Left lung (tissue), 10 donors: ENCODE measurements around the gene SPP1. TPM values are rescaled to one million over a fixed set of nuclear protein-coding genes. Genes with fewer than 3 reads are reported as not detected.

Experiments used
- ATAC-seq: fragments of 200-7000 bp; cut with Tn5 transposase; one replicate; pipeline ENCODE4 v1.9.1; 2020; ENCODE audit warnings: moderate library complexity
- DNase-seq, 4 donors: peaks; one replicate each; pipeline ENCODE4 v3.0.0-alpha.2; 2013 to 2020
- H3K27ac ChIP-seq, 2 donors: fragments of 200-600 bp; sonication (generic) in 1 of 2; one replicate each; pipeline versions ENCODE4 v1.5.0 to v1.8.0; 2020 to 2021
- H3K27me3 ChIP-seq, 2 donors: fragments of 200-600 bp; sonication (generic) in 1 of 2; one replicate each; pipeline versions ENCODE4 v1.5.0 to v1.8.0; 2020 to 2021
- H3K36me3 ChIP-seq, 2 donors: fragments of 200-600 bp; sonication (generic) in 1 of 2; one replicate each; pipeline versions ENCODE4 v1.5.0 to v1.8.0; 2020 to 2021
- H3K4me1 ChIP-seq, 2 donors: fragments of 200-600 bp; one replicate each; pipeline ENCODE4 v1.8.0; 2021
- H3K4me3 ChIP-seq, 2 donors: fragments of 200-600 bp; sonication (generic) in 1 of 2; one replicate each; pipeline versions ENCODE4 v1.5.0 to v1.8.0; 2020 to 2021; ENCODE audit warnings: mild to moderate bottlenecking in 1 of 2
- H3K9me3 ChIP-seq, 2 donors: fragments of 200-600 bp; sonication (generic) in 1 of 2; one replicate each; pipeline versions ENCODE4 v1.5.0 to v1.8.0; 2020 to 2021
- CTCF ChIP-seq, 2 donors: fragments of 200-600 bp; sonication (generic) in 1 of 2; IDR thresholded peaks; one replicate each; pipeline versions ENCODE4 v1.5.0 to v1.8.0; 2021; ENCODE audit warnings: antibody characterized with exemption in 2 of 2
- intact Hi-C, 2 donors: fragments of 100-400 bp; cut with DNase I; formaldehyde crosslinking; loops; one replicate each; pipeline versions ENCODE4 v1.11.2 to v1.14.2; 2022
- polyA plus RNA-seq, 6 donors: library from polyadenylated mRNA; unstranded; fragments of 120-200 nt; gene quantifications; one replicate each; pipeline ENCODE4 v1.2.1, GENCODE V29; 2013; ENCODE audit not compliant: insufficient read length in 6 of 6
- total RNA-seq, 2 donors: library from RNA; stranded (reverse); fragmentation: NEBNext Ultra II Directional; extraction: Animal tissue kit (Norgen Biotek cat#: 25700); gene quantifications; one replicate each; pipeline ENCODE4 v1.2.1, GENCODE V29; 2021
- donor health status: DM: no; HTN: yes; CAD: no.
- donor health status: DM: no; HTN: no; CAD: no.

Gene SPP1
- total and polyA plus RNA-seq, 8 donors, result 37.6 to 229 (median 75.8) TPM

- Histone ChIP-seq H3K9me3 (no peaks in the 10 kb centered on the region), H3K27ac (no peak overlapping the region), H3K27me3 (no peaks in the 10 kb centered on the region), H3K4me3 (no peak overlapping the region), H3K36me3 (no peaks in the 10 kb centered on the region), H3K4me1 (no peaks in the 10 kb centered on the region)
- TF ChIP-seq CTCF (IDR thresholded peaks at IDR 0.05), result no peak
- intact Hi-C loops, result no loop called here
- ATAC-seq (no peak), DNase-seq (no peak)
Observed at GRCh38 chr4:87950936-87951511, 24.5 kb upstream of the SPP1 start.

GRCh38 chr4:87953826-87954225 is 21.7 kb upstream of the SPP1 start:
- intact Hi-C loops, result no loop called here
- Histone ChIP-seq H3K9me3 (no peaks in the 10 kb centered on the region), H3K27ac (no peak overlapping the region), H3K27me3 (no peaks in the 10 kb centered on the region), H3K36me3 (no peaks in the 10 kb centered on the region), H3K4me1 (no peaks in the 10 kb centered on the region), H3K4me3 (no peak overlapping the region)
- no peak for DNase-seq
- TF ChIP-seq CTCF (IDR thresholded peaks at IDR 0.05), result no peak
- no peak for ATAC-seq

GRCh38 chr4:87956501-87956900 is 19.0 kb upstream of the SPP1 start:
- ATAC-seq, result no peak
- Histone ChIP-seq H3K27ac (no peak overlapping the region), H3K4me3 (no peak overlapping the region), H3K4me1 (no peaks in the 10 kb centered on the region), H3K36me3 (no peaks in the 10 kb centered on the region), H3K9me3 (no peaks in the 10 kb centered on the region), H3K27me3 (no peaks in the 10 kb centered on the region)
- DNase-seq, result no peak
- intact Hi-C loops, result no loop called here
- TF ChIP-seq CTCF (IDR thresholded peaks at IDR 0.05), result no peak

- H3K27ac ChIP-seq, result no peak overlapping the region
- H3K4me3 ChIP-seq, result no peak overlapping the region
- no peaks in the 10 kb centered on the region for H3K36me3 ChIP-seq
- no peak for TF ChIP-seq CTCF (IDR thresholded peaks at IDR 0.05)
- no peaks in the 10 kb centered on the region for H3K27me3 ChIP-seq
- no peaks in the 10 kb centered on the region for H3K9me3 ChIP-seq
- ATAC-seq (no peak), DNase-seq (no peak)
- H3K4me1 ChIP-seq, result no peaks in the 10 kb centered on the region
- intact Hi-C loops, result no loop called here
Observed at GRCh38 chr4:87957061-87957460, 18.5 kb upstream of the SPP1 start.

- no peak overlapping the region for H3K27ac ChIP-seq
- no peaks in the 10 kb centered on the region for H3K4me1 ChIP-seq
- ATAC-seq (peak; percentile 39), DNase-seq (no peak)
- H3K36me3 ChIP-seq, result no peaks in the 10 kb centered on the region
- no peak for TF ChIP-seq CTCF (IDR thresholded peaks at IDR 0.05)
- peaks cover 0 to 2% of the 10 kb centered on the region in 2 donors for H3K27me3 ChIP-seq
- no peak overlapping the region for H3K4me3 ChIP-seq
- no peaks in the 10 kb centered on the region for H3K9me3 ChIP-seq
- intact Hi-C loops, result no loop called here
Observed at GRCh38 chr4:87961993-87962392, 13.5 kb upstream of the SPP1 start.
